Left cardiac atrium (tissue), 4 donors: ENCODE results near the gene GNB1. TPM values are rescaled to one million over a fixed set of nuclear protein-coding genes. Genes with fewer than 3 reads are reported as not detected.
"Not testable (repeated sequence)": the region's sequence is repeated elsewhere in the genome, so short reads cannot be mapped to it uniquely, and the experiment has no call there.

Experiments
- ATAC-seq, 2 donors: fragments of 200-7000 bp; cut with Tn5 transposase; one replicate each; pipeline ENCODE4 v1.9.1; 2020; ENCODE audit warnings: mild to moderate bottlenecking in 2 of 2, moderate library complexity in 2 of 2
- DNase-seq: peaks from one replicate; pipeline ENCODE4 v3.0.0-alpha.2; 2020
- intact Hi-C, 2 donors: fragments of 100-400 bp; cut with DNase I; formaldehyde crosslinking; loops; one replicate each; pipeline versions ENCODE4 v1.14.1 to v1.15.1; 2022 to 2023
- long read RNA-seq: library from polyadenylated mRNA; unstranded; transcript quantifications from one replicate; pipeline ENCODE4 v2.0.0, GENCODE V29; 2021
- total RNA-seq, 2 donors: library from RNA; stranded (reverse); fragmentation: NEBNext Ultra II Directional; extraction: Animal tissue kit (Norgen Biotek cat#: 25700); gene quantifications; one replicate each; pipeline ENCODE4 v1.2.1, GENCODE V29; 2021
- donor health status: DM: no; HTN: yes; CAD: no.
- donor health status: DM: no; HTN: yes; CAD: no; lungs with severe emphysema.
- donor health status: DM: yes; HTN: yes; CAD: no.
- donor health status: Dilated cardiomyopathy.

The GNB1 gene
- total RNA-seq, result 100 to 1,000 TPM; 188 to 206 TPM
- long read RNA-seq, partial matches to known transcripts, result 12 of 19 reads
- long read RNA-seq, other reads (novel, unspliced or antisense), result 5 of 19 reads

GRCh38 chr1:1890506-1891348, at the start of gene GNB1:
TSS of gene GNB1 (minus strand) at chr1:1891087. CDS start at chr1:1825453, 65,634 bp downstream.
- ATAC-seq (peak; percentile 87 to 92), DNase-seq (peak; percentile 91)
- intact Hi-C loops, result no loop called here

GRCh38 chr1:1940123-1940425, 49.2 kb upstream of the GNB1 start:
- DNase-seq, result peak; percentile 14
- intact Hi-C loops, result no loop called here

GRCh38 chr1:1939296-1940122, 48.6 kb upstream of the GNB1 start:
- intact Hi-C loops, result no loop called here
- no peak for DNase-seq
- no peak for ATAC-seq

More at GRCh38 chr1:1940123-1940425, 49.2 kb upstream of the GNB1 start:
- no peak for ATAC-seq

GRCh38 chr1:1938613-1939295, 47.9 kb upstream of the GNB1 start:
- no peak for ATAC-seq
- peak; percentile 15 for DNase-seq
- intact Hi-C loops, result no loop called here

GRCh38 chr1:1938276-1938573, 47.3 kb upstream of the GNB1 start:
- intact Hi-C loops, result no loop called here
- ATAC-seq, result no peak
- no peak for DNase-seq

GRCh38 chr1:1937549-1938275, 46.8 kb upstream of the GNB1 start:
- DNase-seq (no peak), ATAC-seq (no peak)
- intact Hi-C loops, result no loop called here

GRCh38 chr1:1937061-1937460, 46.2 kb upstream of the GNB1 start:
- intact Hi-C loops, result no loop called here
- DNase-seq, result no peak
- no peak for ATAC-seq

GRCh38 chr1:1934848-1935247, 44.0 kb upstream of the GNB1 start:
- DNase-seq, ATAC-seq, intact Hi-C loops: not testable (repeated sequence)

- peak; percentile 19 for DNase-seq
- ATAC-seq, result no peak
- intact Hi-C loops, result no loop called here
Measured at GRCh38 chr1:1929639-1930545, 39.0 kb upstream of the GNB1 start.

- intact Hi-C loops, result no loop called here
- DNase-seq, result peak; percentile 14
- ATAC-seq, result no peak
Measured at GRCh38 chr1:1929102-1929638, 38.3 kb upstream of the GNB1 start.

GRCh38 chr1:1928231-1929101, 37.6 kb upstream of the GNB1 start:
- intact Hi-C loops, result no loop called here
- ATAC-seq, result no peak
- peak; percentile 32 for DNase-seq

- peak; percentile 10 to 17 for ATAC-seq
- intact Hi-C loops, result no loop called here
- DNase-seq, result peak; percentile 22
Measured at GRCh38 chr1:1927751-1928150, 36.9 kb upstream of the GNB1 start.

- intact Hi-C loops, result no loop called here
- peak; percentile 9 for DNase-seq
Measured at GRCh38 chr1:1926886-1927660, 36.2 kb upstream of the GNB1 start.

GRCh38 chr1:1926346-1926811, 35.5 kb upstream of the GNB1 start:
- intact Hi-C loops, result no loop called here
- no peak for ATAC-seq

More at GRCh38 chr1:1926886-1927660, 36.2 kb upstream of the GNB1 start:
- ATAC-seq, result no peak

GRCh38 chr1:1925437-1926345, 34.8 kb upstream of the GNB1 start:
- intact Hi-C loops, result no loop called here
- ATAC-seq (no peak), DNase-seq (no peak)

More at GRCh38 chr1:1926346-1926811, 35.5 kb upstream of the GNB1 start:
- peak; percentile 18 for DNase-seq
